Nephron (organoid): ENCODE data around the gene INS.

ENCODE experiments used
- H3K27ac Mint-ChIP-seq, 3 experiments: 2 replicates each; pipeline ENCODE4 v1.8.0; 2020; ENCODE audit warnings: mixed read lengths in 3 of 3, mild to moderate bottlenecking in 2 of 3, moderate library complexity in 1 of 3
- H3K27me3 Mint-ChIP-seq: 2 replicates; pipeline ENCODE4 v1.8.0; 2021; ENCODE audit warnings: low read depth, mild to moderate bottlenecking, moderate library complexity, mixed read lengths
- H3K36me3 Mint-ChIP-seq: 2 replicates; pipeline ENCODE4 v1.8.0; 2020; ENCODE audit warnings: low read depth, mixed read lengths
- H3K4me1 Mint-ChIP-seq: 2 replicates; pipeline ENCODE4 v1.8.0; 2020; ENCODE audit warnings: mixed read lengths
- H3K4me3 Mint-ChIP-seq, 3 experiments: 2 replicates each; pipeline ENCODE4 v1.8.0; 2020; ENCODE audit warnings: mild to moderate bottlenecking in 3 of 3, mixed read lengths in 3 of 3, moderate library complexity in 2 of 3
- H3K9me3 Mint-ChIP-seq: 2 replicates; pipeline ENCODE4 v1.8.0; 2020; ENCODE audit warnings: mixed read lengths
- CTCF ChIP-seq, 3 experiments: fragments of 200-600 bp; sonication (generic); IDR thresholded peaks; one replicate each; pipeline ENCODE4 v1.5.0; 2021; ENCODE audit warnings: antibody characterized with exemption in 3 of 3; ENCODE audit not compliant: unreplicated experiment in 3 of 3

Gene INS

GRCh38 chr11:2165571-2165970, 4.6 kb upstream of the INS start:
- Mint-ChIP-seq H3K4me1 (no peaks in the 10 kb centered on the region), H3K27ac (no peak overlapping the region), H3K9me3 (no peaks in the 10 kb centered on the region), H3K4me3 (no peak overlapping the region), H3K36me3 (no peaks in the 10 kb centered on the region), H3K27me3 (no peaks in the 10 kb centered on the region)
- no peak for TF ChIP-seq CTCF (IDR thresholded peaks at IDR 0.05; ENCODE audit: unreplicated experiment in 3 of 3)

DNA sequence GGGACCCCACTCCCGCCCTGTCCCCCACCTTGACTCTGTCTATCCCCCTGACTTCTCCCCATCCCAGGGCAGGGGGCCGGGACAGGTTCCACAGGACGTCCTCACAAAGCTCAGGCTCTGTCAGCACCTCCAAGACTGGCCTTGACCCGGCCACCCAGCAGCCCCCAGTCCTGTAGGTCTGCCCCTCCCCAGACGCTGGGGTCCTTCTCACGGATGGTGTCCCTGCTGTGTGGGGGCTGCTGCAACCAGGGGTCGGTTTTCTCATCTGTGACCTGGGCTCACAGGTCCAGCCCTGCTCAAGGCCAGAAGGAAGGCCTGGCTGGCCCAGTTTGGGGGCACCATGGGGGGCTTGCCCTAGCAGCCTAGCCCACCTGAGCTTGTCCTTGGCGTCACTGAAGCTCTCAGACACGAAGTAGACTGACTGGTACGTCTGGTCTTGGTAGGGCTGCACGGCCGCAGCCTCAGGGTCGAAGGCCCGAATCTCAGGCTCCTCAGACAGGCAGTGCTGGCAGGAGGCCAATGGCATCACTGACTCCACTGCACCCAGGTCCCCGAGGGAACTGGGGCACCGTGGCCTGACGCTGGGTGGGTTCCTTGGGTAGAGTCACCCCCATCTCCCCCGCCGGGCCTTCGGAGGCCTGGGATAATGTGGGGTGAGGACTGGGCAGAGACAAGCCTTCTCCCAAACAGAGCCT, 4.0 kb upstream of the INS start:
- Mint-ChIP-seq H3K27me3 (no peaks in the 10 kb centered on the region), H3K27ac (no peak overlapping the region), H3K36me3 (no peaks in the 10 kb centered on the region), H3K4me3 (no peak overlapping the region), H3K9me3 (no peaks in the 10 kb centered on the region), H3K4me1 (no peaks in the 10 kb centered on the region)
- no peak for TF ChIP-seq CTCF (IDR thresholded peaks at IDR 0.05; ENCODE audit: unreplicated experiment in 3 of 3)

DNA sequence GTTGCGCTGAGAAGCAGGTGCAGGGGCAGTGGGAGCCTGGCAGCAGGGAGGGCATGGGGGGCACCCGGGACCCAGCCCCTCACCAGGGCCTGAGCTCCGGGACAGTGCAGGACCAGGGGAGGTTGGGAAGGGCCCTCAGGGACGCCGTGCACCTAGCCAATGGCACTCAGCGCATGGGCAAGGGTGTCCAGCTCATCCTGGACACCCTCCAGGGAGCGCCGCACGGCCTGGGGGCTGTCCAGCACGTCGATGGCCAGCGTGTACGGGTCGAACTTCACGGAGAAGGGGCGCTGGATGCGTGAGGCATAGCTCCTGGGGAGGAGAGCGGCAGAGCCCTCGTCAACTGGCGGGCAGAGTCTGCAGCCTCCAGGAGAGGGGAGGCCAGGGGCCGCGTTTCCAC, 3.1 kb upstream of the INS start:
- no peak overlapping the region for H3K4me3 Mint-ChIP-seq
- no peaks in the 10 kb centered on the region for H3K36me3 Mint-ChIP-seq
- no peak for TF ChIP-seq CTCF (IDR thresholded peaks at IDR 0.05; ENCODE audit: unreplicated experiment in 3 of 3)
- no peaks in the 10 kb centered on the region for H3K27me3 Mint-ChIP-seq
- H3K27ac Mint-ChIP-seq = no peak overlapping the region
- H3K4me1 Mint-ChIP-seq = no peaks in the 10 kb centered on the region
- no peaks in the 10 kb centered on the region for H3K9me3 Mint-ChIP-seq

- TF ChIP-seq CTCF (IDR thresholded peaks at IDR 0.05; ENCODE audit: unreplicated experiment in 3 of 3) = no peak
- H3K27me3 Mint-ChIP-seq = no peaks in the 10 kb centered on the region
These were observed 2.5 kb upstream of the INS start for GRCh38 chr11:2163428-2163978.

GRCh38 chr11:2159536-2160413, 1.2 kb downstream of the INS start:
- no peaks in the 10 kb centered on the region for H3K36me3 Mint-ChIP-seq
- H3K9me3 Mint-ChIP-seq = no peaks in the 10 kb centered on the region
- no peak for TF ChIP-seq CTCF (IDR thresholded peaks at IDR 0.05; ENCODE audit: unreplicated experiment in 3 of 3)
- H3K27ac Mint-ChIP-seq = no peak overlapping the region
- H3K4me1 Mint-ChIP-seq = no peaks in the 10 kb centered on the region
- no peak overlapping the region for H3K4me3 Mint-ChIP-seq
- no peaks in the 10 kb centered on the region for H3K27me3 Mint-ChIP-seq

More at GRCh38 chr11:2163428-2163978, 2.5 kb upstream of the INS start:
- Mint-ChIP-seq H3K9me3 (no peaks in the 10 kb centered on the region), H3K36me3 (no peaks in the 10 kb centered on the region), H3K27ac (no peak overlapping the region), H3K4me1 (no peaks in the 10 kb centered on the region), H3K4me3 (no peak overlapping the region)
